Right atrium auricular region (tissue), 2 donors: ENCODE results near the gene MTRR. TPM values are rescaled to one million over a fixed set of nuclear protein-coding genes. Genes with fewer than 3 reads are reported as not detected.

Source experiments
- DNase-seq: peaks from one replicate; pipeline ENCODE4 v3.0.0-alpha.2; 2019; ENCODE audit warnings: low spot score
- H3K27ac ChIP-seq, 2 donors: fragments of 200-600 bp; sonication (generic); 1 replicate in 1 of 2; 2 replicates in 1 of 2; pipeline ENCODE4 v1.5.1; 2016 to 2019
- H3K27me3 ChIP-seq, 2 donors: fragments of 200-600 bp; sonication (generic); one replicate each; pipeline versions ENCODE4 v1.5.1 to v1.6.0; 2017 to 2019
- H3K36me3 ChIP-seq: fragments of 200-600 bp; sonication (generic); one replicate; pipeline ENCODE4 v1.5.1; 2016
- H3K4me1 ChIP-seq, 2 donors: fragments of 200-600 bp; sonication (generic); one replicate each; pipeline versions ENCODE4 v1.5.1 to v1.6.0; 2017 to 2019
- H3K4me3 ChIP-seq, 2 donors: fragments of 200-600 bp; sonication (generic); 1 replicate in 1 of 2; 2 replicates in 1 of 2; pipeline ENCODE4 v1.5.1; 2017 to 2019; ENCODE audit warnings: mild to moderate bottlenecking in 1 of 2, moderate library complexity in 1 of 2
- H3K9me3 ChIP-seq, 2 donors: fragments of 200-600 bp; sonication (generic); one replicate each; pipeline ENCODE4 v1.5.1; 2019
- CTCF ChIP-seq, 2 donors: fragments of 200-600 bp; sonication (generic); IDR thresholded peaks; one replicate each; pipeline ENCODE4 v1.5.1; 2019; ENCODE audit warnings: antibody characterized with exemption in 2 of 2
- total RNA-seq, 2 donors: library from RNA; depleted of rRNA; stranded (reverse); fragments of >200 nt; gene quantifications; one replicate each; pipeline ENCODE4 v1.1.0, GENCODE V29; 2016

Gene MTRR
- total RNA-seq, 2 donors from 2014 or later, result 16.2 to 31.3 TPM

GRCh38 chr5:7869474-7870136 is 657 bp downstream of the MTRR start:
- DNase-seq, result no peak
- H3K4me3 ChIP-seq, result peak overlapping the region; percentile 96 to 100
- H3K36me3 ChIP-seq, result no peaks in the 10 kb centered on the region
- no peaks in the 10 kb centered on the region for H3K27me3 ChIP-seq
- no peak for TF ChIP-seq CTCF (IDR thresholded peaks at IDR 0.05)
- H3K27ac ChIP-seq, result peak overlapping the region; percentile 82 to 87
- H3K9me3 ChIP-seq, result no peaks in the 10 kb centered on the region
- H3K4me1 ChIP-seq, result peaks cover 0 to 30% of the 10 kb centered on the region in 2 donors

GRCh38 chr5:7871653-7872052 is 2.7 kb downstream of the MTRR start:
- no peak for TF ChIP-seq CTCF (IDR thresholded peaks at IDR 0.05)
- no peak overlapping the region for H3K27ac ChIP-seq
- no peaks in the 10 kb centered on the region for H3K9me3 ChIP-seq
- no peak overlapping the region for H3K4me3 ChIP-seq
- H3K27me3 ChIP-seq, result no peaks in the 10 kb centered on the region
- peaks cover 0 to 30% of the 10 kb centered on the region in 2 donors for H3K4me1 ChIP-seq
- peaks cover 17% of the 10 kb centered on the region for H3K36me3 ChIP-seq
- DNase-seq, result no peak

DNA sequence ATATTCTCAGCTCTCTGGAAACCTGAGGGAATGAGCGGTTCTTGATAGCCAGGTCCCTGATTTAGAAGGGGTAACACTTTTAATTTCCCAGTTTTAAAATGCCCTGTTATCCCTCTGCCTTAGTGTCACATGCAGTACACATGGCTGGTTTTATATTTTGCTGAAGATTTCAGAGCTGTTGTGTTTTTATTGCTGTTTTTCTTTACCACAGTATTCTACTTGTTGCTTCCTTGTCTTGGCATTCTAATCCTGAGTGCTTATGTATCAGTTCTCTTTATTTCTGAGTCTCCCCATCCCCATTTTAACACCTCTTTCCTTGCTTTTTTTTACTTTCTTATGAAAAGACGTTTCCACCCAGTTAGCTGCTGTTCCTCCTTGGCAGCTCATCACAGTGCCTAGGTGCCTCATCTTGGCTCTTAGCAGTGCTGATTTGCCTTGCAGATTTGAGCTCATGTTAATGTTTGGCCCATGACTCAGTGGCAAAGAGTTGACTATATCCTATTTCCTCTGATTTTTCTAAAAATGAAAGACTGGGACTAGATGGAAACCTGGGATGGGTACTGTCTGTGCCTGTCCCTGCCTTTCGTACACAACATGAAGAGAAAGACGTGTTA is 3.7 kb downstream of the MTRR start:
- Histone ChIP-seq H3K27ac (no peak overlapping the region), H3K36me3 (peaks cover 26% of the 10 kb centered on the region)
- no peak for TF ChIP-seq CTCF (IDR thresholded peaks at IDR 0.05)

GRCh38 chr5:7873216-7873615 is 4.3 kb downstream of the MTRR start:
- no peaks in the 10 kb centered on the region for H3K27me3 ChIP-seq
- H3K4me1 ChIP-seq, result peaks cover 0 to 22% of the 10 kb centered on the region in 2 donors
- H3K9me3 ChIP-seq, result no peaks in the 10 kb centered on the region
- no peak for DNase-seq
- peaks cover 32% of the 10 kb centered on the region for H3K36me3 ChIP-seq
- TF ChIP-seq CTCF (IDR thresholded peaks at IDR 0.05), result no peak
- no peak overlapping the region for H3K27ac ChIP-seq
- no peak overlapping the region for H3K4me3 ChIP-seq

More for the DNA sequence above, 3.7 kb downstream of the MTRR start:
- Histone ChIP-seq H3K9me3 (no peaks in the 10 kb centered on the region), H3K27me3 (no peaks in the 10 kb centered on the region), H3K4me3 (no peak overlapping the region), H3K4me1 (peaks cover 0 to 27% of the 10 kb centered on the region in 2 donors)
- no peak for DNase-seq

DNA sequence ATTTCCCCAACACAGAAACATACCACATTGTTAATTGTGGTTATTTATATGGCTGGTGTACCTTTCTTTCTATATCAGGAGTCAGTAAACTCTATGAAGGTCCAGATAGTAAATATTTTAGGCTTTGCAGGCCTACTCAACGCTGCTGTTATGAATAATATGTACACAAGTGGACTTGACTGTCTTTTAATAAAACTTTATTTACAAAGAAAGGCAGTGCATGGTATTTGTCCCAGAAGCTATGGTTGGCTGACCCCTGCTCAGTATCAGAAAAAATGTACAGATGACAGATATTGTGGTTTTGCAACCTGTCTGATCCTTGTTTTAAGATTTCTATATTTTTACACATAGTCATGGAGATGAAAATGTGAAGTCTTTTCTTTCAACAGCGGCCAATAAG is 5.7 kb downstream of the MTRR start:
- H3K4me1 ChIP-seq, result peaks cover 0 to 23% of the 10 kb centered on the region in 2 donors
- no peak for DNase-seq
- no peak overlapping the region for H3K4me3 ChIP-seq
- H3K27ac ChIP-seq, result no peak overlapping the region
- H3K27me3 ChIP-seq, result no peaks in the 10 kb centered on the region
- peaks cover 46% of the 10 kb centered on the region for H3K36me3 ChIP-seq
- no peaks in the 10 kb centered on the region for H3K9me3 ChIP-seq
- no peak for TF ChIP-seq CTCF (IDR thresholded peaks at IDR 0.05)
